HG02623 (cell line): ENCODE measurements around the gene RBM47.
A peak's percentile ranks its signal among the peaks of the same experiment; 100 is the strongest.
"Not testable (repeated sequence)": the region's sequence is repeated elsewhere in the genome, so short reads cannot be mapped to it uniquely, and the experiment has no call there.

Source experiments
- ATAC-seq: cut with Tn5 transposase; IDR thresholded peaks from one replicate; pipeline ENCODE4 v1.9.1; 2021; ENCODE audit warnings: moderate library complexity; ENCODE audit not compliant: unreplicated experiment

The RBM47 gene

GRCh38 chr4:40544221-40544620 is 85.4 kb downstream of the RBM47 start:
- ATAC-seq = no peak

- ATAC-seq = no peak
Measured at GRCh38 chr4:40540800-40541199, 88.9 kb downstream of the RBM47 start.

- no peak for ATAC-seq
Measured at GRCh38 chr4:40536032-40536431, 93.6 kb downstream of the RBM47 start.

- no peak for ATAC-seq
Measured at GRCh38 chr4:40531636-40532023, 98.0 kb downstream of the RBM47 start.

- ATAC-seq = no peak
Measured at GRCh38 chr4:40530961-40531635, 98.6 kb downstream of the RBM47 start.

- ATAC-seq = no peak
Measured at GRCh38 chr4:40526741-40527140, 102.9 kb downstream of the RBM47 start.

GRCh38 chr4:40525752-40526598 is 103.7 kb downstream of the RBM47 start:
- no peak for ATAC-seq

GRCh38 chr4:40524366-40525041 is 105.2 kb downstream of the RBM47 start:
- no peak for ATAC-seq

- no peak for ATAC-seq
Measured at GRCh38 chr4:40523581-40523980, 106.1 kb downstream of the RBM47 start.

- no peak for ATAC-seq
Measured at GRCh38 chr4:40521957-40522356, 107.7 kb downstream of the RBM47 start.

- no peak for ATAC-seq
Measured at GRCh38 chr4:40520533-40520932, 109.1 kb downstream of the RBM47 start.

GRCh38 chr4:40517081-40517480 is 112.6 kb downstream of the RBM47 start:
- ATAC-seq = not testable (repeated sequence)

GRCh38 chr4:40516651-40517050 is 113.0 kb downstream of the RBM47 start:
- ATAC-seq = peak; percentile 38

- ATAC-seq = peak; percentile 75
Measured at GRCh38 chr4:40515398-40516293, 114.0 kb downstream of the RBM47 start.

GRCh38 chr4:40515037-40515397 is 114.6 kb downstream of the RBM47 start:
- ATAC-seq = no peak

GRCh38 chr4:40514497-40514951 is 115.1 kb downstream of the RBM47 start:
- ATAC-seq = no peak

GRCh38 chr4:40511036-40511614 is 118.5 kb downstream of the RBM47 start:
- no peak for ATAC-seq

- ATAC-seq = no peak
Measured at GRCh38 chr4:40507977-40508376, 121.7 kb downstream of the RBM47 start.

GRCh38 chr4:40506492-40506891 is 123.2 kb downstream of the RBM47 start:
- no peak for ATAC-seq

GRCh38 chr4:40506066-40506465 is 123.6 kb downstream of the RBM47 start:
- no peak for ATAC-seq
